ENCODE results near the gene AADACL2.

AADACL2 gene

DNA sequence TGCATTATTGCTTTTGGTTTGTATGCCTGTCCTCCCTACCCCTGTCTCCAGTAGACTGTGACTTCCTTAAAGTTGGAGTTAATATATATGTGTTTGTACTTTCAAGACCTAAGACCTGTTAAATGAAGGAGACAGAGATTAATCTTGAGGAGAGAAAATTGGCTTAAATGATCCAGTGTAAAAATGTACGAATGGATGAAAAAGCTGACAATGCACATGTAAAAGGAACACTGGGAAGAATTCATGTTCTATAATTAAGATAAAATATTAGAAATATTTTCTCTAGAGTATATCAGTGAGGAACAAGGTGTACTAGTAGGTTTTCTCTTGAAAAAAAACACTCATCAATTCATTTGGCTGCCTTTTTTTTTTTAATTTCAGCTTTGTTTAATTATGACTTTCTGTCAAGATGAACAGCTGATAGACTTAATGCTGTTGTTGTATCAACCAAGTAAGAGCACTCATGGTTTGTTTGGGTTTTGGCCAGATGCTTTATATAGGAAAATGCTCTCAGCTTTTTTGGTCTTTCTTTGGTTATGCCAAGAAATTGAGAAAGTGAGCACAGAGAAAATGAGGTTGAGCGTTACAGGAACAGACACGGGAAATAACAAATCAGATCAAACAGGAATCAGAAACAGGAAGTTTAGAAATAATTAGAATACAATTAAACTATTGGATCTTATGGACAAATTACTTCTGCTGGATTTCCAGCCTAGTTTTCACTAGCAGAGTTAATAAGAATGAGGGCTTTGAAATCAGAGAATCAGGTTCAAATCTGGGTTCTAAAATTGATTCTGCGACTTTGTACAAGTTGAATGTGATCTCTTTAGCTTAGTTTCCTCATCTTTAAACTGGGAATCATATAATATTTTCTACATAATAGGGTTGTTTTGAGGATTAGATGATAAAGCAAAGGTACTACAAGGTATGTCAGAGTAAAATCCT lies 41.9 kb downstream of the AADACL2 start:
- Histone ChIP-seq H3K36me3 (no peaks in the 10 kb centered on the region), H3K4me1 (no peaks in the 10 kb centered on the region), H3K9me3 (no peaks in the 10 kb centered on the region), H3K27me3 (peaks cover 4% of the 10 kb centered on the region; the same call in 1 of the 2 replicates), H3K4me3 (ENCODE audit: low read depth, low read length) (no peak overlapping the region)
- TF ChIP-seq, protein P1, sequence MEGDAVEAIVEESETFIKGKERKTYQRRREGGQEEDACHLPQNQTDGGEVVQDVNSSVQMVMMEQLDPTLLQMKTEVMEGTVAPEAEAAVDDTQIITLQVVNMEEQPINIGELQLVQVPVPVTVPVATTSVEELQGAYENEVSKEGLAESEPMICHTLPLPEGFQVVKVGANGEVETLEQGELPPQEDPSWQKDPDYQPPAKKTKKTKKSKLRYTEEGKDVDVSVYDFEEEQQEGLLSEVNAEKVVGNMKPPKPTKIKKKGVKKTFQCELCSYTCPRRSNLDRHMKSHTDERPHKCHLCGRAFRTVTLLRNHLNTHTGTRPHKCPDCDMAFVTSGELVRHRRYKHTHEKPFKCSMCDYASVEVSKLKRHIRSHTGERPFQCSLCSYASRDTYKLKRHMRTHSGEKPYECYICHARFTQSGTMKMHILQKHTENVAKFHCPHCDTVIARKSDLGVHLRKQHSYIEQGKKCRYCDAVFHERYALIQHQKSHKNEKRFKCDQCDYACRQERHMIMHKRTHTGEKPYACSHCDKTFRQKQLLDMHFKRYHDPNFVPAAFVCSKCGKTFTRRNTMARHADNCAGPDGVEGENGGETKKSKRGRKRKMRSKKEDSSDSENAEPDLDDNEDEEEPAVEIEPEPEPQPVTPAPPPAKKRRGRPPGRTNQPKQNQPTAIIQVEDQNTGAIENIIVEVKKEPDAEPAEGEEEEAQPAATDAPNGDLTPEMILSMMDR (IDR thresholded peaks at IDR 0.05; ENCODE audit: low read depth, low read length): no peak
- DNase-seq: no peak

DNA sequence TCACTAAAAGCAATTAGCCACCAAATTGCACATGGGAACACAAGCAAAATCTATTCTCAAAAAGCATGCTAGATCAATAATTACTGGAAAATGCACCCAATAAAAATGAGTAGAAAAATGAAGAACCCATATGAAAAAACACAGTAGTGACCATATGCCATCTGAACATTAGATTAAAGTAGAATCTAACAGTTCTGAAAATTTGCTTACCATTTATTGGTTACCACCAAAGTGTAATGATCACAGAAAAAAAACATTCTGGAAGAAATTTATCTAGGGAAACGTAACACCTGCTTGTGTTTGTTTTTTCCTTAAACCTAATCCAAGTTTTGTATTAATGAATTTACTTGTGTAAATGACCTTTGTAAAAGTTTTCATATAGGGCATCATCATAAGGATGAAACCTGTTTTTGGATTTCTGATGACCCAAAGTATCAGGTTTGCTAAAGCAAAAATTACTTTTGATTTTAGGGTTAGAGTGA lies 42.6 kb downstream of the AADACL2 start:
- Histone ChIP-seq H3K27me3 (peaks cover 4% of the 10 kb centered on the region; the same call in 1 of the 2 replicates), H3K4me1 (no peaks in the 10 kb centered on the region), H3K4me3 (ENCODE audit: low read depth, low read length) (no peak overlapping the region), H3K36me3 (no peaks in the 10 kb centered on the region), H3K9me3 (no peaks in the 10 kb centered on the region)
- no peak for DNase-seq
- TF ChIP-seq, protein P1 (IDR thresholded peaks at IDR 0.05; ENCODE audit: low read depth, low read length): no peak

DNA sequence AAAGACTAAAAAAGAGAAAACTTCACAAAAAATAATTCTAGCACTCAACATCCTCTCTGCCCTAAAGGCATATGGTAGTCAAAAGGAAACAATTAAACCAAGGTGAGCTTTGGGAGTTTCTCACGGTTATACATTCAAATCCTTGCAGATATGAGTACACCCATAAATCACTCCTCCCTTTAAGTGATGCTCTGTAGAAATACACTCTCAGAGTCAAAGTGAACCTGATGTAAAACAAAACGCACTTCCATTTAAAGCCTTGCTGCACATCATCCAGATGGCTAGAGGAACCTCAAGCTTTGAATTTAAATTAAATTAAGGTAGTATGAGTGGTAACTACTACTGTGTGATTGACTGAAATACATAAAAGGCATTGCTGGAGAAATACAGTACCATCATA lies 44.2 kb downstream of the AADACL2 start:
- no peaks in the 10 kb centered on the region for H3K36me3 ChIP-seq
- no peak for DNase-seq
- no peak overlapping the region for H3K4me3 ChIP-seq (ENCODE audit: low read depth, low read length)
- H3K4me1 ChIP-seq: no peaks in the 10 kb centered on the region
- no peaks in the 10 kb centered on the region for H3K9me3 ChIP-seq
- TF ChIP-seq, protein P1 (IDR thresholded peaks at IDR 0.05; ENCODE audit: low read depth, low read length): no peak
- H3K27me3 ChIP-seq: peaks cover under 1% of the 10 kb centered on the region; the same call in 1 of the 2 replicates

DNA sequence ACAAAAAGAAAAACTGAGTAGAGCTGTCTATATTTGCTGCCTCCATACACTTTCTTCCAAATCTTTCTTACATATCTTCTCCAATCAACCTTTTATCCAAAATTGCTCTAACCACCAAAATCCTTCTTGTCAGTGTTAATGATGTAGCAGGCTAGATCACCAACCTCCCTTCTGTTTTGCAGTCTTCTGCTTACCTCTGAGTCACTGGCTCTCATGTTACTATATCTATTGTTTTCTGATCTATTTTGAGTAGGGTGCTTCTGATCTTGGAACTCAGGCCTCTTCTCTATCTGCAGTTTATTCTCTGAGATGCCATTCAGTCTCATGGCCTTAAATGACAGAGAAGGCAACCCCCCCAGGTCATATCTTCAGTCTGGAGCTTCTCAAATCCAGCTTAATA lies 53.9 kb downstream of the AADACL2 start:
- no peaks in the 10 kb centered on the region for H3K27me3 ChIP-seq
- TF ChIP-seq, protein P1 (IDR thresholded peaks at IDR 0.05; ENCODE audit: low read depth, low read length): no peak
- H3K9me3 ChIP-seq: no peaks in the 10 kb centered on the region
- no peak for DNase-seq
- no peaks in the 10 kb centered on the region for H3K4me1 ChIP-seq
- no peaks in the 10 kb centered on the region for H3K36me3 ChIP-seq
- H3K4me3 ChIP-seq (ENCODE audit: low read depth, low read length): no peak overlapping the region

DNA sequence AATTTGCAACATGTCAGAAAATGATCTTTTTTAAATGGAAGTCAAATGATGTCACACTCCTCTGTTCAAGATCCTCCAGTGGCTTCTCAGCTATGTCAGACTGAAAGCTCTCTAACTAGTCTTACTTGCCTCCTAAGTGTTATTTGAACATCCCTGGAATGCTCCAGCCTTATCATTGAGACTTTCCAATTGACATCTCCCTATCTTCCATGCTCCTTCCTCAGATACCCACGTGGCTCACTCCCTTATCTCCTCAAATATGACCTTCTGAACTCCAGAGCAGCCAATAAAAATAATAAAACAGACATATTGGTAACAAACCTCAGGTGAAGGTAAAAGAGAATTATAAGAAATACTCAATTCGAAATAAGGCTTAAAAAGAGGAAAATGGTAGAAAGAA lies 54.7 kb downstream of the AADACL2 start:
- H3K4me3 ChIP-seq (ENCODE audit: low read depth, low read length): no peak overlapping the region
- no peaks in the 10 kb centered on the region for H3K36me3 ChIP-seq
- H3K27me3 ChIP-seq: no peaks in the 10 kb centered on the region
- no peak for DNase-seq
- no peaks in the 10 kb centered on the region for H3K9me3 ChIP-seq
- TF ChIP-seq, protein P1 (IDR thresholded peaks at IDR 0.05; ENCODE audit: low read depth, low read length): no peak
- no peaks in the 10 kb centered on the region for H3K4me1 ChIP-seq
